K562 (cell line): ENCODE results near the gene MAST4. TPM values are rescaled to one million over a fixed set of nuclear protein-coding genes. Genes with fewer than 3 reads are reported as not detected.

Experiments used
- E2F3 ChIP-seq: fragments of 250-450 bp; sonication (Bioruptor Pico); IDR thresholded peaks from 2 replicates; pipeline ENCODE4 v1.4.0; 2020; ENCODE audit warnings: mild to moderate bottlenecking
- MGA ChIP-seq: fragments of 450-650 bp; IDR thresholded peaks from 2 replicates; pipeline ENCODE4 v1.6.1; 2016; ENCODE audit warnings: mild to moderate bottlenecking, moderate library complexity
- RB1 ChIP-seq: fragments of 450-650 bp; IDR thresholded peaks from 2 replicates; pipeline ENCODE4 v1.6.1; 2017; ENCODE audit warnings: low read depth, mild to moderate bottlenecking
- ZNF239 ChIP-seq: fragments of 250-450 bp; sonication (Bioruptor Pico); IDR thresholded peaks from 2 replicates; pipeline ENCODE4 v1.4.0; 2020; ENCODE audit warnings: mild to moderate bottlenecking
- polyA plus RNA-seq, 8 experiments: library from polyadenylated mRNA; depleted of rRNA in 4 of 8; stranded (reverse) in 5 of 8; unstranded in 3 of 8; fragments of >200 nt; fragmentation: Nextera tagmentation in 2 of 8; fragmentation: Illumina TruSeq in 1 of 8; extraction: Ambion mirVana in 2 of 8; extraction: Trizol in 1 of 8; gene quantifications; 2 replicates each; pipeline versions ENCODE4 v1.2.1 to v1.2.3, GENCODE V29; 2011 to 2014; ENCODE audit warnings: inconsistent platforms in 1 of 8, missing spikeins in 1 of 8
- total RNA-seq, 7 experiments: library from RNA; depleted of rRNA in 6 of 7; stranded (reverse); fragments of >200 nt in 6 of 7; fragmentation: Illumina TruSeq in 2 of 7; extraction: Trizol in 2 of 7; gene quantifications; 2 replicates each; pipeline versions ENCODE4 v1.2.1 to v1.2.3, GENCODE V29; 2011 to 2021; ENCODE audit warnings: low replicate concordance in 1 of 7

The MAST4 gene
- total and polyA plus RNA-seq, 9 of the 15 experiments (the other 6 are each of a cell fraction or from before 2014, with no cell fraction given), result 0.88 to 10.1 (median 5.2) TPM

GRCh38 chr5:66932457-66932856 lies 336.3 kb downstream of the MAST4 start (continued):
- no peak for TF ChIP-seq ZNF239
- no peak for TF ChIP-seq RB1
- TF ChIP-seq E2F3 (CRISPR knock-in tag), result no peak
- TF ChIP-seq MGA, result no peak
